NCI-H446 treated with DMSO at 0.1 percent for 48 hours (cell line): ENCODE measurements around the gene GSTA3.
"Not testable (repeated sequence)": the region's sequence is repeated elsewhere in the genome, so short reads cannot be mapped to it uniquely, and the experiment has no call there.

ENCODE experiments used
- DNase-seq: peaks from one replicate; lab custom pipeline; 2025; lab: John Stamatoyannopoulos, UW

The GSTA3 gene

GRCh38 chr6:52909531-52909930 lies at the start of gene GSTA3:
Gene GSTA3 (minus strand): TSS chr6:52909698. CDS start chr6:52905834, 3,864 bp downstream.
- no peak for DNase-seq

GRCh38 chr6:52958546-52959255 lies 49.2 kb upstream of the GSTA3 start:
- no peak for DNase-seq

GRCh38 chr6:52955871-52956270 lies 46.4 kb upstream of the GSTA3 start:
- DNase-seq, result no peak

- no peak for DNase-seq
Observed at GRCh38 chr6:52953911-52954839, 44.7 kb upstream of the GSTA3 start.

GRCh38 chr6:52946306-52946705 lies 36.8 kb upstream of the GSTA3 start:
- DNase-seq, result no peak

- DNase-seq, result not testable (repeated sequence)
Observed at GRCh38 chr6:52942821-52943220, 33.3 kb upstream of the GSTA3 start.

- no peak for DNase-seq
Observed at GRCh38 chr6:52942221-52942620, 32.7 kb upstream of the GSTA3 start.

- DNase-seq, result no peak
Observed at GRCh38 chr6:52937908-52938307, 28.4 kb upstream of the GSTA3 start.

GRCh38 chr6:52933778-52934177 lies 24.3 kb upstream of the GSTA3 start:
- DNase-seq, result no peak

GRCh38 chr6:52931351-52931750 lies 21.9 kb upstream of the GSTA3 start:
- no peak for DNase-seq

GRCh38 chr6:52929321-52930164 lies 20.0 kb upstream of the GSTA3 start:
- DNase-seq, result peak; percentile 69

- DNase-seq, result no peak
Observed at GRCh38 chr6:52927451-52927850, 18.0 kb upstream of the GSTA3 start.

- DNase-seq, result no peak
Observed at GRCh38 chr6:52925919-52926792, 16.7 kb upstream of the GSTA3 start.

- no peak for DNase-seq
Observed at GRCh38 chr6:52925042-52925441, 15.5 kb upstream of the GSTA3 start.

- DNase-seq, result not testable (repeated sequence)
Observed at GRCh38 chr6:52923689-52924088, 14.2 kb upstream of the GSTA3 start.

- DNase-seq, result no peak
Observed at GRCh38 chr6:52922161-52922560, 12.7 kb upstream of the GSTA3 start.

- no peak for DNase-seq
Observed at GRCh38 chr6:52921743-52922142, 12.2 kb upstream of the GSTA3 start.

- not testable (repeated sequence) for DNase-seq
Observed at GRCh38 chr6:52919511-52919910, 10.0 kb upstream of the GSTA3 start.

- DNase-seq, result not testable (repeated sequence)
Observed at GRCh38 chr6:52918771-52919170, 9.3 kb upstream of the GSTA3 start.

GRCh38 chr6:52918027-52918686 lies 8.7 kb upstream of the GSTA3 start:
- not testable (repeated sequence) for DNase-seq

- no peak for DNase-seq
Observed at GRCh38 chr6:52914516-52914915, 5.0 kb upstream of the GSTA3 start.
